Middle frontal gyrus (tissue), 1 donor: ENCODE measurements around the gene PTAFR.
"Not testable (repeated sequence)": the region's sequence is repeated elsewhere in the genome, so short reads cannot be mapped to it uniquely, and the experiment has no call there.

Source experiments
- DNase-seq: peaks from one replicate; pipeline ENCODE4 v3.0.0-alpha.2; 2015; ENCODE audit warnings: low spot score; ENCODE audit errors: extremely low spot score

The PTAFR gene

GRCh38 chr1:28145728-28146127, 30.8 kb downstream of the PTAFR start:
- DNase-seq: no peak

GRCh38 chr1:28144203-28145135, 32.0 kb downstream of the PTAFR start:
- DNase-seq: no peak

- no peak for DNase-seq
Measured at GRCh38 chr1:28143496-28144202, 32.8 kb downstream of the PTAFR start.

GRCh38 chr1:28141685-28142084, 34.8 kb downstream of the PTAFR start:
- no peak for DNase-seq

- DNase-seq: not testable (repeated sequence)
Measured at GRCh38 chr1:28139866-28140265, 36.6 kb downstream of the PTAFR start.

- no peak for DNase-seq
Measured at GRCh38 chr1:28139025-28139712, 37.3 kb downstream of the PTAFR start.

- DNase-seq: no peak
Measured at GRCh38 chr1:28136922-28137613, 39.4 kb downstream of the PTAFR start.

- no peak for DNase-seq
Measured at GRCh38 chr1:28136169-28136921, 40.1 kb downstream of the PTAFR start.

GRCh38 chr1:28135371-28136168, 40.9 kb downstream of the PTAFR start:
- no peak for DNase-seq

- no peak for DNase-seq
Measured at GRCh38 chr1:28134651-28135207, 41.8 kb downstream of the PTAFR start.

- DNase-seq: no peak
Measured at GRCh38 chr1:28132171-28133167, 44.0 kb downstream of the PTAFR start.

- DNase-seq: no peak
Measured at GRCh38 chr1:28130901-28131300, 45.6 kb downstream of the PTAFR start.

GRCh38 chr1:28129150-28129549, 47.3 kb downstream of the PTAFR start:
- no peak for DNase-seq

GRCh38 chr1:28127617-28128257, 48.8 kb downstream of the PTAFR start:
- DNase-seq: no peak

GRCh38 chr1:28126783-28127490, 49.6 kb downstream of the PTAFR start:
- DNase-seq: no peak

GRCh38 chr1:28126212-28126611, 50.3 kb downstream of the PTAFR start:
- DNase-seq: no peak

- DNase-seq: no peak
Measured at GRCh38 chr1:28123461-28123961, 53.0 kb downstream of the PTAFR start.
